Ascending aorta (tissue), 2 donors: ENCODE measurements around the gene RPS26. TPM values are rescaled to one million over a fixed set of nuclear protein-coding genes. Genes with fewer than 3 reads are reported as not detected.
A peak's percentile ranks its signal among the peaks of the same experiment; 100 is the strongest.

Experiments
- DNase-seq, 2 donors: peaks; one replicate each; pipeline ENCODE4 v3.0.0-alpha.2; 2019; ENCODE audit warnings: low spot score in 2 of 2
- H3K27ac ChIP-seq, 2 donors: fragments of 200-600 bp; sonication (generic); one replicate each; pipeline ENCODE4 v1.5.1; 2016 to 2017; ENCODE audit warnings: mild to moderate bottlenecking in 1 of 2
- H3K27me3 ChIP-seq: fragments of 200-600 bp; sonication (generic); one replicate; pipeline ENCODE4 v1.5.1; 2017
- H3K36me3 ChIP-seq, 2 donors: fragments of 200-600 bp; sonication (generic); one replicate each; pipeline ENCODE4 v1.5.1; 2016
- H3K4me1 ChIP-seq, 2 donors: fragments of 200-600 bp; sonication (generic); one replicate each; pipeline ENCODE4 v1.5.1; 2016 to 2017; ENCODE audit warnings: mild to moderate bottlenecking in 1 of 2
- H3K4me3 ChIP-seq, 2 donors: fragments of 200-600 bp; sonication (generic); one replicate each; pipeline ENCODE4 v1.5.1; 2016 to 2017; ENCODE audit warnings: mild to moderate bottlenecking in 1 of 2
- H3K9me3 ChIP-seq, 2 donors: fragments of 200-600 bp; sonication (generic); one replicate each; pipeline ENCODE4 v1.5.1; 2016
- intact Hi-C: fragments of 100-400 bp; cut with DNase I; formaldehyde crosslinking; loops from one replicate; pipeline ENCODE4 v1.15.1; 2023
- total RNA-seq: library from RNA; depleted of rRNA; stranded (reverse); fragments of >200 nt; gene quantifications from one replicate; pipeline ENCODE4 v1.1.0, GENCODE V29; 2016
- TF ChIP-seq, protein P1 (sequence below), 3 experiments: fragments of 200-600 bp in 2 of 3; fragments of 450-650 bp in 1 of 3; sonication (generic) in 2 of 3; IDR thresholded peaks; one replicate each; pipeline ENCODE4 v1.5.1; 2016 to 2019; ENCODE audit warnings: antibody characterized with exemption in 3 of 3, mild to moderate bottlenecking in 1 of 3, moderate library complexity in 1 of 3

RPS26 gene
- total RNA-seq, 1 donor from 2014 or later: 877 TPM

DNA sequence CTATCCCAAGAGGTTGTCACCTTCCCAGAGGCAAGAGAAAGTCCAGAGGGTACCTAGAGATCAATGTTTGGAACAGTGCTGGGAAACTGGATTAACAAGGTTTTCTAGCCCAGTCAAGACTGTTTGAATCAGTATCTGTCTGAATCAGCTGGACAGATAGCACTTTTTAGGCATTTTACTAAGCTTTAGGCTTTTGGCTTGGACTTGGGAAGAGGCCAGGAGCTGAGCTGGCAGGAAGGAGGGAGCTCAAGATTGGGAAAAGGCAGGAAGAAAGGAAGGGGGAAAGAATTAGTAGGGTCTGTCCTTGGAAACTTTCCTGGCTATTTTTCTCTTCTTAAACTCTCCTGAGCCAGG is 12.6 kb upstream of the RPS26 start:
- DNase-seq: no peak
- intact Hi-C loops: loop anchor here (1.0 kb wide), 1 partner anchor 33 kb away; no protein-coding TSS in a partner anchor
- no peaks in the 10 kb centered on the region for H3K4me1 ChIP-seq
- H3K36me3 ChIP-seq: peaks cover 26 to 49% of the 10 kb centered on the region in 2 donors
- TF ChIP-seq, protein P1, sequence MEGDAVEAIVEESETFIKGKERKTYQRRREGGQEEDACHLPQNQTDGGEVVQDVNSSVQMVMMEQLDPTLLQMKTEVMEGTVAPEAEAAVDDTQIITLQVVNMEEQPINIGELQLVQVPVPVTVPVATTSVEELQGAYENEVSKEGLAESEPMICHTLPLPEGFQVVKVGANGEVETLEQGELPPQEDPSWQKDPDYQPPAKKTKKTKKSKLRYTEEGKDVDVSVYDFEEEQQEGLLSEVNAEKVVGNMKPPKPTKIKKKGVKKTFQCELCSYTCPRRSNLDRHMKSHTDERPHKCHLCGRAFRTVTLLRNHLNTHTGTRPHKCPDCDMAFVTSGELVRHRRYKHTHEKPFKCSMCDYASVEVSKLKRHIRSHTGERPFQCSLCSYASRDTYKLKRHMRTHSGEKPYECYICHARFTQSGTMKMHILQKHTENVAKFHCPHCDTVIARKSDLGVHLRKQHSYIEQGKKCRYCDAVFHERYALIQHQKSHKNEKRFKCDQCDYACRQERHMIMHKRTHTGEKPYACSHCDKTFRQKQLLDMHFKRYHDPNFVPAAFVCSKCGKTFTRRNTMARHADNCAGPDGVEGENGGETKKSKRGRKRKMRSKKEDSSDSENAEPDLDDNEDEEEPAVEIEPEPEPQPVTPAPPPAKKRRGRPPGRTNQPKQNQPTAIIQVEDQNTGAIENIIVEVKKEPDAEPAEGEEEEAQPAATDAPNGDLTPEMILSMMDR (IDR thresholded peaks at IDR 0.05): no peak
- no peaks in the 10 kb centered on the region for H3K27me3 ChIP-seq
- H3K27ac ChIP-seq: no peak overlapping the region
- no peaks in the 10 kb centered on the region for H3K9me3 ChIP-seq
- no peak overlapping the region for H3K4me3 ChIP-seq

DNA sequence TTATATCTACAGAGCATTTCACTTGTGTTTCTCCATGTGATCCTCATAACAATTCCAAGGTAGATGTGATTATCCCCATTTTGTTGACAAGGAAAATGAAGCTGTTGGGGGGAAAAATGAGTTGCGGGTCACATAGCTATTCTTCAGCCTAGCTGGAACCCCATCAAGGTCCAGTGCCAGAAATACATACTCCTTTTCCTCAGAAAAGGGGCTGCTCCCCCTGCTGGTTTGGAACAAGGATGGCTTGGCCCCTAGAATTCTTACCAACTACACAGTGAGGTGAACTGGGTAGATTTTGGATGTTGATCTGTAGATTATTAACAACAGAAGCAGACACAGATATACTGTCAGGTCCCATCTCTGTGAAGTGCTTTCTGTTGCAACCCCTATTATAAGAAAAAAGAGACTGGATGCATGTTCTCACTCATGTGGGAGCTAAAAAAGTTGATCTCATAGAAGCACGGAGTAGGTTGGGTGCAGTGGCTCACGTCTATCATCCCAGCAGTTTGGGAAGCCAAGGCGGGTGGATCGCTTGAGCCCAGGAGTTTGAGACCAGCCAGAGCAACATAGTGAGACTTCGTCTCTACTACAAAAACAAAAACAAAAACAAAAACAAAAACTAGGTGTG is 11.9 kb upstream of the RPS26 start:
- Histone ChIP-seq H3K4me1 (no peaks in the 10 kb centered on the region), H3K27me3 (no peaks in the 10 kb centered on the region), H3K36me3 (peaks cover 31 to 50% of the 10 kb centered on the region in 2 donors), H3K27ac (no peak overlapping the region), H3K4me3 (no peak overlapping the region), H3K9me3 (no peaks in the 10 kb centered on the region)
- intact Hi-C loops: loop anchor here (1.0 kb wide), 1 partner anchor 33 kb away; no protein-coding TSS in a partner anchor
- no peak for DNase-seq
- TF ChIP-seq, protein P1 (IDR thresholded peaks at IDR 0.05): peak; percentile 36 to 61 (median 57)

DNA sequence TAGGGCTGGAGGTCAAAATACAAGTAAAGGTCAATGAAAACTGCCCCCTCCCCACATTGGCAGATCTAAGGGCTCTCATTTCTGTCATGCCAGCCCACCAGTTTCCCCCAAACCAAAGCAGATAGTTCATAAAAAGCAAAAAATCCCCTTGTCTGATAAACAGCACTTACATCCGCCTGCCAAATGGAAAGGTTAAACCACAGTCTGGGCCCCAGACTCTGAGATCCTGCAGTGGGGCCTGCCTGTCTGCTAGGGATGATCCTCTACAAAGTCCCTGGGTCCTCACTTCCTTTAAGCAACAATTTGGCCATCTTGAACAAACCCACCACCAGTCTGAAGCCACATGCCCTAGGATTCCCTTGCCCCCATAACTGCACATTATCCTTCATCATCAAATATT is 9.7 kb upstream of the RPS26 start:
- TF ChIP-seq, protein P1 (IDR thresholded peaks at IDR 0.05): no peak
- DNase-seq: no peak
- intact Hi-C loops: no loop called here
- Histone ChIP-seq H3K4me1 (no peaks in the 10 kb centered on the region), H3K4me3 (no peak overlapping the region), H3K36me3 (peaks cover 48 to 54% of the 10 kb centered on the region in 2 donors), H3K9me3 (no peaks in the 10 kb centered on the region), H3K27me3 (no peaks in the 10 kb centered on the region), H3K27ac (no peak overlapping the region)

DNA sequence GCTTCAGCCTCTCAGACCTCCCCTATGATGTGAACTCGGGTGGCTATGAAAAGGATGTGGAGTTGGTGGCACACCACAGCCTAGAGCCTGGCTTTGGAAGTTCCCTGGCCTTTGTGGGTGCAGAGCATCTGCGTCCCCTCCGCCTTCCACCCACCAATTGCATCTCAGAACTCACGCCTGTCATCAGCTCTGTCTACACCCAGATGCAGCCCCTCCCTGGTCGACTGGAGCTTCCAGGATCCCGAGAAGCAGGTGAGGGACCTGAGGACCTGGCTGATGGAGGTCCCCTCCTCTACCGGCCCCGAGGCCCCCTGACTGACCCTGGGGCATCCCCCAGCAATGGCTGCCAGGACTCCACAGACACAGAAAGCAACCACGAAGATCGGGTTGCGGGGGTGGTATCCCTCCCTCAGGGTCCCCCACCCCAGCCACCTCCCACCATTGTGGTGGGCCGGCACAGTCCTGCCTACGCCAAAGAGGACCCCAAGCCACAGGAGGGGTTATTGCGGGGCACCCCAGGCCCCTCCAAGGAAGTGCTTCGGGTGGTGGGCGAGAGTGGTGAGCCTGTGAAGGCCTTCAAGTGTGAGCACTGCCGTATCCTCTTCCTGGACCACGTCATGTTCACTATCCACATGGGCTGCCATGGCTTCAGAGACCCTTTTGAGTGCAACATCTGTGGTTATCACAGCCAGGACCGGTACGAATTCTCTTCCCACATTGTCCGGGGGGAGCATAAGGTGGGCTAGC is 7.0 kb upstream of the RPS26 start:
- TF ChIP-seq, protein P1 (IDR thresholded peaks at IDR 0.05): no peak
- DNase-seq: no peak
- Histone ChIP-seq H3K4me1 (no peaks in the 10 kb centered on the region), H3K9me3 (no peaks in the 10 kb centered on the region), H3K4me3 (no peak overlapping the region), H3K36me3 (peaks cover 44% of the 10 kb centered on the region in 2 donors), H3K27me3 (no peaks in the 10 kb centered on the region), H3K27ac (no peak overlapping the region)
- intact Hi-C loops: no loop called here

DNA sequence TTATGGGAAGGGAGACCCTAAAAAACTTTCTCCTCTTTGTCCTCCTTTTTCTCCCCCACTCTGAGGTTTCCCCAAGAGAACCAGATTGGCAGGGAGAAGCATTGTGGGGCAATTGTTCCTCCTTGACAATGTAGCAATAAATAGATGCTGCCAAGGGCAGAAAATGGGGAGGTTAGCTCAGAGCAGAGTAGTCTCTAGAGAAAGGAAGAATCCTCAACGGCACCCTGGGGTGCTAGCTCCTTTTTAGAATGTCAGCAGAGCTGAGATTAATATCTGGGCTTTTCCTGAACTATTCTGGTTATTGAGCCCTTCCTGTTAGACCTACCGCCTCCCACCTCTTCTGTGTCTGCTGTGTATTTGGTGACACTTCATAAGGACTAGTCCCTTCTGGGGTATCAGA is 4.6 kb upstream of the RPS26 start:
- H3K27ac ChIP-seq: no peak overlapping the region
- peaks cover 36 to 39% of the 10 kb centered on the region in 2 donors for H3K36me3 ChIP-seq
- DNase-seq: no peak
- no peaks in the 10 kb centered on the region for H3K27me3 ChIP-seq
- peaks cover 0 to 7% of the 10 kb centered on the region in 2 donors for H3K4me1 ChIP-seq
- TF ChIP-seq, protein P1 (IDR thresholded peaks at IDR 0.05): no peak
- intact Hi-C loops: no loop called here
- no peaks in the 10 kb centered on the region for H3K9me3 ChIP-seq
- no peak overlapping the region for H3K4me3 ChIP-seq
